LoVo (cell line): ENCODE results near the gene CAMK2B.

Experiments
- DNase-seq: peaks from one replicate; pipeline ENCODE4 v3.0.0-alpha.2; 2016; ENCODE audit warnings: low spot score

Gene CAMK2B

DNA sequence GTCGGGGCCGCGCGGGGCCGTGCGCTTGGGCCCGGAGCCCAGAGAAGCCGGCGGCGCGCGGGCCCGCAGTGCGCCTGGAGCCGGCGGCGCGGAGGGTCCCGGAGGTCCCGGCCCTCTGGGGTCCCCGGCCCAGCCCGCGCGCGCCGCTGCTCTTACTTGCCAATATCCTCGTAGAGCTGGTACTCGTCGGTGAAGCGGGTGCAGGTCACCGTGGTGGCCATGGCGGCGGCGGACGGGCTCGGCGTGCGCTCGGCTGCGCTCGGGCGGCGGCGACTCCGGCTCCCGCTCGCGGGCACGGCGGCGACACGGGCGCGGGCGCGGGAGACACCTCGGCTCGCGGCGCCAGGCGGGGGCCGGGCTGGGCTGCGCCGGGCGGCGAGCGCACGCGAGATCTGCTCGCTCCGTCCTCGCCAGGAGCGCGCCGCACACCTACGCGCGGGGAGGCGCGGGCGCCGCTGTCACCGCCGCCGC, at the start of gene CAMK2B:
TSS of gene CAMK2B (minus strand) at position 394 of the 471 bp plus-strand sequence. CDS start at position 221, 173 bp downstream.
- no peak for DNase-seq

DNA sequence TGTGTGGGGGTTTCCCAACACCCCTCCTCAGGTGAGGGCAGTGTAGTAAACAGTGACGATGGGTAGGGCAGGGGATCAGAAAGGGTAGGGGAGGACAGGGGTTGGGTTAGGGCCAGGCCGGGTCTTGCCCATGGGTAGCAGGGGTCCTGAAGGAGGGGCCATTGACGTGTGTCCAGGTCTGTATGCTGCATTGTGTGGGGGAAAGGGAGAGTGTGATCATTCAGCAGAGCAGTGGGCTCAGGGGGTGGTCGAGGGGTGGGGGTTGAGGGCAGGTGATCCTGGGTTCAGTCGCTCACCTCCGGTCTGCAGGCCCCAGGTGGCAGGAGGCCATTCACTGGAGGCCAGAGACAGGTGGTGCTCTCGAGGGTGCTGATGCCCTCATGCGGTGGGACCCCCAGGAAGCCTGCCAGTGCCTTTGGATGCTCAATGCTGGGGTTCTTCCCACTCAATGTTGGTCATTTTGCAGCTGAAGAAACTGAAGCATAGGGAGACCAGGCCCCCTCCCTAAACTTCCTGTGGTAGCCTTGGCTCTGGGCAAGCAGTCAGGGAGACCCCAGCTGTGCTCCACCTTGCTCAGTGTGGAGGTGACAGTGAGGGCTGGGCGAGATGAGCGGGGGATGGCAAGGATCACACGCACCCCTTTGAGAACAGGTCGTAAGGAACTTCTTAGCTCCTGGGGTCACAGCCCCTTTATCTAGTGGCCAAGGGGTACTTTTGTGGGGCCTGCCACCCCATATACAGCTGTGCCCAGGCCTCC, 48.8 kb upstream of the CAMK2B start:
- no peak for DNase-seq

GRCh38 chr7:44373418-44373740, 48.0 kb upstream of the CAMK2B start:
- no peak for DNase-seq

DNA sequence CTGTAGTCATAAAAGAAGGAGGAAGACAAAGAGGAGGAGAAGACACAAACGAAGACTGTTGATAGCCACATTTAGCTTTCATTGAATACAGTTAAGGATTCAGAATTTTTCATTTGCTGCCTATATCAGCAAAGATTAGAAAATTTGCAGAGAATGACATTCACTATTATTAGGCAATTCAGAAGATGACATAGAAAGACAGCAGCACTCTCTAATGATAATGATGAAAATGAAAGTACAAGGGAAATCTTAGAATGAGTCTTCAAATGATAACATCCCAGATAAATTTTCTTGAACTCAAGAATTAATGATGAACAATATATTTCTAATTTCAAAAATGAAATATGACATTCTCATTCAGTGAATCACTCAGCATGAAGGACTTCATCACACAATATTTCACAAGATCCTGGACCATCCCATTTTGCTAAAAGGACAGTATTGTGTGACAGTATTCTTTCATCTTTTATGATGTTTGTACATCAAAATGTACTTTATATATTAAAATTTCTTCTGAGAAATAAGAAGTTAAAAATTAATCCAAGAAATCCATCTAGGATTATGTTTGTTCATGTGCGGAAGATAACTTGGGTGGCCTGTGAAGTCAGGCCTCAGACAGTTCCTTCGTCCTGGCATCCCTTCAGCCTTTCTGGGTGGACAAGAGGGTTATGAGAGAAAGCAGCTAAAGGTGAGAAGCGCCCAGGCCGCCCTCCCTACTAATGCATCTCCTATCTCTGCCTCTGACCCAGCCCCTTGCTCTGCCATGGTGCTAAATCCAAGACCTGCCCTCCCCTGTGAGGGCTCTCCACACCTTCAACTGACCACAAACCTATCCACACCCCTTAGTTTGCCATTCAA, 47.4 kb upstream of the CAMK2B start:
- no peak for DNase-seq

GRCh38 chr7:44368885-44369284, 43.5 kb upstream of the CAMK2B start:
- no peak for DNase-seq

- no peak for DNase-seq
Observed at GRCh38 chr7:44368455-44368854, 43.1 kb upstream of the CAMK2B start.

DNA sequence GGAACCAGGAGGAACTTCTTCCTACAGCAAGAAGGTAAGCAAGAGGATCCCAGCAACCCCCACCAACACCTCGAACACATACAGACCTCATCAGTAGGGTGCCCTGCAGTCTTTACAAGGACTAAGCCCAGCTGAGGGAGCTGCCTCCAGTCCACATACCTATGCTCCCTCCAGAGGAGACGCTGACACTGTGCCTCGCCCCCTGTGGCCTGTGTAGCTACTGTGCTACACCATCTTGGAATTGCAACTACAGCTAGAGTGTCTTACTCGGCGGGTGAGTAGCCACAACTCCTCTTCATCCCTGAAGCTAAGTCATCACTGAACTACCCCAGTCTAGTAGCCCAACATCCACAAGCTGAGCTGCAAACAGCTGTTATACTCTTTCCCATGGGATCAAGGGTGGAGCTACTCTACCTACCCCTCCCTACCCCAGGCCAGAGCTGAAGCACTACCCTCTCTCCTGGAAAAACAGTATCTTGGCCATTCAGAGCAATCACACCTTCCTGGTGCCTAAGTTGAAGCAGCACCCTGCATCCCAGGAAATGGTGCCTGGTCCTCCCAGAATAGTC, 42.2 kb upstream of the CAMK2B start:
- DNase-seq = no peak

- no peak for DNase-seq
Observed at GRCh38 chr7:44366986-44367385, 41.6 kb upstream of the CAMK2B start.

DNA sequence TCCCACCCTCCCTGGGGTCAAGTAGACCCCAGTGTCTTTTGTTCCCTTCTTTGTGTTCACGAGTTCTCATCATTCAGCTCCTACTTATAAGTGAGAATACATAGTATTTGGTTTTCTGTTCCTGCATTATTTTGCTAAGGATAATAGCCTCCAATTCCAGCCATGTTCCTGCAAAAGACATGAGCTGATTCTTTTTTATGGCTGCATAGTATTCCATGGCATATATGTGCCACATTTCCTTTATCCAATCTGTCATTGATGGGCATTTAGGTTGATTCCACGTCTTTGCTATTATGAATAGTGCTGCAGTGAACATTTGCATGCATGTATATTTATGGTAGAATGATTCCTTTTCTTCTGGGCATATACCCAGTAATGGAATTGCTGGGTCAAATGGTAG, 28.3 kb upstream of the CAMK2B start:
- DNase-seq = no peak

GRCh38 chr7:44348851-44349781, 23.7 kb upstream of the CAMK2B start:
- no peak for DNase-seq

- no peak for DNase-seq
Observed at GRCh38 chr7:44348300-44348699, 22.9 kb upstream of the CAMK2B start.

DNA sequence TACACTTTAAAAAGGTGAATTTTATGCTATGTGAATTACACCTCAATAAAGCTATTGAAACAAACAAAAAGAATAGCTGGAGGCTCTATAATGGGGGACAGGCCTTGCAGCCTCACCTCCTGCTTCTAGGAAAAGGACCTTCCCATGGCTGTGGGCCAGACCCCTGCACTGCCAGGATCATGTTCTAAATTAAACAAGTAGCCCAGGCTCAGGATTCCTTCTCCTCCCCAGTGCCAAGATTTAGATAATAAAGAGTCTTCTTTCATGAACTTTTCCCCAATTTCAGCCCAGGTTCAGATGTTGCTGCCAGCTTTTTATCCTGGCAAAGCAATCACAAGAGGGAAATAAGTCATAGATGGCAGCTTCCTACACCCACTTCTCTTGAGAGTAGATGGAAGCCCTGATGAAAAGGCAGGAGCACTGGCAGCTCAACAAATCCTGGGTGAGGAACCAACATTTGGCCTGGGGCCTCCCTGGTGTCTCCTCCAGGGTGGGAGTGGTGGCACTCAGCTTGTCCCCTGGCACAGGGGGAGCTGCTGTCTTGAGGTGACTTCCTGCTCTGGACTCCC, 22.2 kb upstream of the CAMK2B start:
- DNase-seq = no peak

DNA sequence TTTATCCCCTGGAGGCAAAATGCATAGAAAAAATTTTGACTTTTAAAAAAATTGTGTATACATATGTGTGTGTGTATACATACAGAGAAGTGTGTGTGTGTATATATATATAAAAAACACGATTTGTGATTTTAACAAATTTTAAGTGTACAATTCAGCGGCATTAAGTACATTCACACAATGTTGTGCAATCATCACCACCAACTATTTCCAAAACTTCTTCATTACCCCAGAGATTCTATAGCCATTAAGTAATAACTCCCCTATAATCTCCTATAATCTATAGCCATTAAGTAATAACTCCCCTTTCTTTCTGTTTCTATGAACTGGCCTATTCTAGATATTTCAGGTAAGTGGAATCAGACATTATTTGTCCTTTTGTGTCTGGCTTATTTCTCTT, 20.7 kb upstream of the CAMK2B start:
- no peak for DNase-seq

DNA sequence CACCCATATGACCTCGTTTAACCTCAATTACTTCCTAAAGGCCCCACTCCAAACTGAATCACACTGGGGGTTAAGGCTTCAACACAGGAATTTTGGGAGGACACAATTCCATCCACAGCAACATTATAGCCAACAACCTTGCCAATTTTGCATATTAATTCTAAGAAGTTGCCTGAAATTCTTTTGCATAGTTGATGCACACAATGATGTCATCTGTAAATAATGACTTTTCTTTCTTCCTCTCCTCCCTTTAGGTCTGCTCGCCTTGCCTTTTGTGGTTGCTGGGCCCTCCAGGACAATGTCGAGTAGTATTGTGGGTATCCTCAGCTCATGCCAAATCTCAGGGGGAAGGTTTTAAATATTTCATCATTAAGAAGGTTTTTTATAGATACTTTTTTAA, 16.0 kb upstream of the CAMK2B start:
- DNase-seq = no peak

DNA sequence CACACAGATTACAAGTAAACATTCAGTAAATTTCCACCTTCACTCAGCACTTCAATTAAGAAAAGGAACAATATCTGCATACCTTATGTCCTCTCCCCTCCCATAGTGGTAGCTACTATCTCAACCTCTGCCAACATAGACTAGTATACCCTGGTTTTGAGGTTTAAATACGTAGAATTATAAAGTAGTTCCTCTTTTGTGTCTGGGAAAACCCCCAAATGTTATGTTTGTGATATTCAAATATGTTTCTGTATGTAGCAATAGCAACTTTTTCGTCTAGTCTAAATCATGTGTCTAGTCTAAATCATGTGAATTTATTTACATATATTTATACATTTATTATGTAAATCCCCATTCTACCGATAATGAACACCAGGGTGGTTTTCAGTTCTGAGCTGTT, 13.2 kb upstream of the CAMK2B start:
- DNase-seq = no peak

DNA sequence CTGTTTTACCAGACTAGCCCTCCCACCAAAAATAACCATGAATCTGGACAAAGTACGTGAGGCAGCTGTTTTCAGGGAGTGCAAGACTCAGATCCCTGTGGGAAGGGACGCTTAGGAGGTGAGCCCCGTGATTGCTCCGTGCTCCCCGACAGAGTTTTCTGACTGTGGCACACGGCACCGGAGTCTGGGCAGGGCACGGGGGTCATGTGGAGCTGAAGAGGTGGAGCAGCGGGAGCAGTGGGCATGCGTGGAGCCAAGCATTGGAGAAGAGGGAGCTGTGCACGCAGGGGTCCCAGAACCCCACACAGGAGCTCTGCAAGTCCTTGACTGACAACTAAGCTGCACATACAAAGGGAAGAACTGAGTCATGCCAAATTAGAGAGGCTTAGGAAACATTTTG, 11.1 kb upstream of the CAMK2B start:
- no peak for DNase-seq

DNA sequence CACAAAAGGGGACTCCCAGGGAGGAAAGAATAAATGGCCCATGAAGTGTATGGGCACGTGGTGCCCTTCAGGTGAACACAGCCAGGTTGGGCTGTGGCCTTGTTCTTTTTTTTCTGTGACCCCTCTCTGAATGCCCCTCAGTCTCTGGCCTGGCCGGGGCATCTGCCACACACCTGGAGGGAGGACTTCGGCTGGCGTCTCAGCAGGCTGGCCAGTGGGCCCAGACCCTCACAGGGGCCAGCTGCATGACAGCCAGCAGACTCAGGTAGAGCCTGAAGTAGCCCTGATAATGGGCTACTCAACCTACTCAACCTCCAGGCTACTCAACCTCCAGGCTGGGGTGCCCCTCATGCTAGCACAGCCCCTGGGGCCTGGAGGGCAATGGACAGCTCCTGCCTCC, 9.8 kb upstream of the CAMK2B start:
- no peak for DNase-seq

DNA sequence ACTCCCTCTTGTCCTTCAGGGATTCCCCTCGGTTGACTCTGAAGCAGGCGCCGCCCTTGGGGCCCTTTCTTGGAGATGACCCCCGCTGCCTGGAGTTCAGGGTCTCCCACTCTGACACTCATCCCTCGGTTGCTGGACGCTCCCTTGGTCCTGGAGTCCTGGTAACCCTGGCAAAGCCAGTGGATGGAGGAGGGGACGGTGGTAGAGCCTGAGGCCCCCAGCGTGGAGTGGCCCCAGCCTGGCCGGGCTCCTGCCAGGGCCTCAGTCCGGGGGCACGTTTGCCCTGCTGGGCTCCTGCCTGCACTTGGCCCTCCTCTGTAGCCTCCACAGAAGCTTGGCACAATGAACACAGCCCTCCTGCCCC, 9.3 kb upstream of the CAMK2B start:
- DNase-seq = no peak

- DNase-seq = no peak
Observed at GRCh38 chr7:44333911-44334733, 8.7 kb upstream of the CAMK2B start.

DNA sequence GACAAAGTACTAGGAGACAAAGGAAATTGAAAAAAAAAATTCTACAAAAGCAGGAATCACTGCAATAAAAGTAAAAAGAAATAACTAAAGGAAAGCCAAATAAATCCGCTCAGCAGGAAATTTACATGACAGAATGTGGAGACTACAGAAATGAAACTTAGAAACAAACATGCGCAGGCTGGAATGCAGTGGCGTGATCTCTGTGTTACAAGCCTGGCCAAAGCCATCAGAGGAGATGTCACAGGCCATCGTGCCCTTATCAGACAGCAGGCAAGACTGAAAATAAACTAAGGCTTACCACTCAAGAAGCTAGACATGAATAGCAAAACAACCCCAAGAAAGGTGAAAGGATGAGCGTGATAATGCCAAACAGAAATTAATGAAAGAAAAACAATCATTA, 6.3 kb upstream of the CAMK2B start:
- DNase-seq = no peak

DNA sequence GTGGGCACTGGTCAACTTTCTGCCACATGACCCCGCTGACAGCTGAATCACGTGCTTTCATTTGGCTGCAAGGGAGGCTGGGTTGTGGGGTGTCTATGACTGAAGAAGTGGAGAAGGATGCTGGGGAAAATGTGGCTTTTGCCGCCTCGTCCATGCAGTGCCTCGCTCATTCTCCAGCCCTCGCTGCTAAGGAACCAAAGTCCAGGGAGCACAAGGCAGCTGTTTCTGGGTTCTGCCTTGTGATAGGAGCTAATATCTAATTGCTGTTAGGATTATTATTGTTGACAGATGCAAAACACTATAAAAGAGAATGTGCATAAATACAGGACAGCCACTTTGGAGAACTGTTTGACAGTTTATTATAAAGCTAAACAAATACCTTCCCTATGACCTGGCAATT, 4.9 kb upstream of the CAMK2B start:
- DNase-seq = no peak
